Measurements from ENCODE around the gene HCRT. TPM values are rescaled to one million over a fixed set of nuclear protein-coding genes. Genes with fewer than 3 reads are reported as not detected.

Gene HCRT
- total RNA-seq, 1 donor from 2014 or later = not detected

GRCh38 chr17:42135664-42136653 is 49.3 kb downstream of the HCRT start:
- H3K4me3 ChIP-seq = no peak overlapping the region
- intact Hi-C loops (cut with DNase I) = no loop called here
- DNase-seq (ENCODE audit: low spot score in 2 of 2) = no peak
- H3K27ac ChIP-seq = peak overlapping the region; percentile 31 to 36
- no peaks in the 10 kb centered on the region for H3K9me3 ChIP-seq
- H3K27me3 ChIP-seq = no peaks in the 10 kb centered on the region
- H3K36me3 ChIP-seq = peaks cover 3 to 12% of the 10 kb centered on the region in 2 donors
- TF ChIP-seq CTCF (IDR thresholded peaks at IDR 0.05) = no peak
- H3K4me1 ChIP-seq = peaks cover 0 to 22% of the 10 kb centered on the region in 2 donors

GRCh38 chr17:42135151-42135550 is 50.1 kb downstream of the HCRT start:
- no peak for TF ChIP-seq CTCF (IDR thresholded peaks at IDR 0.05)
- Histone ChIP-seq H3K4me3 (no peak overlapping the region), H3K27me3 (no peaks in the 10 kb centered on the region), H3K27ac (peak overlapping the region in 1 of 2 donors; percentile 36), H3K4me1 (peaks cover 0 to 21% of the 10 kb centered on the region in 2 donors), H3K36me3 (peaks cover 3 to 11% of the 10 kb centered on the region in 2 donors), H3K9me3 (no peaks in the 10 kb centered on the region)
- intact Hi-C loops (cut with DNase I) = no loop called here
- no peak for DNase-seq (ENCODE audit: low spot score in 2 of 2)

Other genes starting within 250 kb of the HCRT start
- 72.9 TPM for gene CNP, start 218.7 kb downstream of the HCRT start, total RNA-seq
- gene DNAJC7, start 168.0 kb downstream of the HCRT start, total RNA-seq = 79.7 TPM
- gene NKIRAS2, start 165.4 kb downstream of the HCRT start, total RNA-seq = 63.6 TPM
- 0.21 TPM for gene C17orf113, start 134.9 kb downstream of the HCRT start, total RNA-seq
- not detected for gene ZNF385C, start 87.0 kb downstream of the HCRT start, total RNA-seq
- gene DHX58, start 72.7 kb downstream of the HCRT start, total RNA-seq = 1.7 TPM
- gene KAT2A, start 64.1 kb downstream of the HCRT start, total RNA-seq = 94.3 TPM
- gene HSPB9, start 62.6 kb downstream of the HCRT start, total RNA-seq = not detected
- 137 TPM for gene RAB5C, start 30.5 kb downstream of the HCRT start, total RNA-seq
- not detected for gene KCNH4, start 4.3 kb downstream of the HCRT start, total RNA-seq
- gene GHDC, start 9.0 kb upstream of the HCRT start, total RNA-seq = 94.3 TPM
- 80.6 TPM for gene STAT5B, start 90.9 kb upstream of the HCRT start, total RNA-seq
- gene STAT5A, start 103.0 kb upstream of the HCRT start, total RNA-seq = 105 TPM
- gene STAT3, start 203.0 kb upstream of the HCRT start, total RNA-seq = 181 TPM
- 548 TPM for gene CAVIN1, start 237.8 kb upstream of the HCRT start, total RNA-seq

Measured in ascending aorta (tissue), 2 donors.